HCT116 (cell line): ENCODE measurements around the gene HVCN1. TPM values are rescaled to one million over a fixed set of nuclear protein-coding genes. Genes with fewer than 3 reads are reported as not detected.

Source experiments
- ATAC-seq: fragments of 200-7000 bp; cut with Tn5 transposase; 2 replicates; pipeline ENCODE4 v1.9.1; 2020; ENCODE audit warnings: mild to moderate bottlenecking, moderate library complexity
- BruUV-seq: library from RNA; stranded (reverse); fragments of 400-500 nt; replicated peaks from 2 replicates; lab custom pipeline; 2021; lab: Mats Ljungman, UMichigan
- CTCF ChIA-PET: fragments of 300-600 bp; sonication (Branson Sonifier 250); formaldehyde crosslinking; loops from one replicate; lab custom pipeline; 2021; ENCODE audit warnings: antibody characterized with exemption; lab: Charles Lee
- POLR2A ChIA-PET: fragments of 300-600, 350-600 bp; sonication (Branson Sonifier 250); formaldehyde crosslinking; loops from one replicate; lab custom pipeline; 2021; ENCODE audit warnings: antibody characterized with exemption; lab: Charles Lee
- RAD21 ChIA-PET, 2 experiments: fragments of 300-600 bp; sonication (Branson Sonifier 250); formaldehyde crosslinking; loops; one replicate each; lab custom pipeline; 2023; ENCODE audit warnings: low total read pairs in 2 of 2; ENCODE audit not compliant: uncharacterized antibody in 2 of 2, unreplicated experiment in 2 of 2, low non-redundant PET in 1 of 2; lab: Charles Lee
- DNase-seq: peaks from one replicate; pipeline ENCODE4 v3.0.0-alpha.2; 2010; ENCODE audit warnings: low read depth, low spot score
- H2AFZ ChIP-seq: fragments of 200-600 bp; shearing (Covaris generic), sonication (generic); 2 replicates; pipeline ENCODE4 v1.6.1; 2017; ENCODE audit warnings: low read depth, mixed run types, mixed read lengths, antibody characterized with exemption, low read length; ENCODE audit not compliant: poor library complexity, severe bottlenecking
- H3K27ac ChIP-seq: 2 replicates; pipeline ENCODE4 v1.5.1; 2012; ENCODE audit warnings: low read depth, low read length
- H3K27me3 ChIP-seq: fragments of 200-600 bp; sonication (generic); 2 replicates; pipeline ENCODE4 v1.6.1; 2016; ENCODE audit warnings: mixed run types, low read length, mixed read lengths; ENCODE audit not compliant: insufficient read depth
- H3K36me3 ChIP-seq, 2 experiments: fragments of 200-500 bp in 1 of 2; fragments of 200-600 bp in 1 of 2; sonication (Bioruptor generic) in 1 of 2; sonication (generic) in 1 of 2; 2 replicates each; pipeline versions ENCODE4 v1.5.1 to v1.6.1; 2014 to 2016; ENCODE audit warnings: low read length in 2 of 2, inconsistent platforms in 1 of 2, mixed read lengths in 1 of 2, mixed run types in 1 of 2; ENCODE audit not compliant: insufficient read depth in 2 of 2, control insufficient read depth in 1 of 2
- H3K4me1 ChIP-seq, 2 experiments: fragments of 200-600 bp in 1 of 2; sonication (generic) in 1 of 2; 2 replicates each; pipeline versions ENCODE4 v1.5.1 to v1.6.1; 2012 to 2017; ENCODE audit warnings: low read length in 2 of 2, inconsistent platforms in 1 of 2, mild to moderate bottlenecking in 1 of 2, mixed read lengths in 1 of 2, mixed run types in 1 of 2, moderate library complexity in 1 of 2; ENCODE audit not compliant: insufficient read depth in 2 of 2, control insufficient read depth in 1 of 2
- H3K4me2 ChIP-seq: fragments of 200-600 bp; sonication (generic); 2 replicates; pipeline ENCODE4 v1.6.1; 2017; ENCODE audit warnings: mixed run types, low read length, mixed read lengths
- H3K4me3 ChIP-seq, 2 experiments: fragments of 200-600 bp in 1 of 2; sonication (generic) in 1 of 2; replicated peaks in 1 of 2; 2 replicates each; pipeline ENCODE4 v1.5.1; 2011 to 2016; ENCODE audit warnings: low read length in 2 of 2, control low read depth in 1 of 2, low read depth in 1 of 2, mild to moderate bottlenecking in 1 of 2, mixed read lengths in 1 of 2, mixed run types in 1 of 2
- H3K79me2 ChIP-seq: fragments of 200-600 bp; sonication (generic); 2 replicates; pipeline ENCODE4 v1.6.1; 2017; ENCODE audit warnings: mild to moderate bottlenecking, mixed run types, low read length, moderate library complexity, mixed read lengths; ENCODE audit not compliant: insufficient read depth
- H3K9ac ChIP-seq: fragments of 200-600 bp; sonication (generic); 2 replicates; pipeline ENCODE4 v1.6.1; 2016; ENCODE audit warnings: low read length, mixed read lengths
- H3K9me2 ChIP-seq: fragments of 200-600 bp; sonication (generic), shearing (Covaris generic); 2 replicates; pipeline ENCODE4 v1.6.1; 2017; ENCODE audit warnings: mixed run types, mild to moderate bottlenecking, moderate library complexity; ENCODE audit not compliant: insufficient read depth
- H3K9me3 ChIP-seq, 2 experiments: fragments of 200-500 bp in 1 of 2; fragments of 200-600 bp in 1 of 2; sonication (Bioruptor generic) in 1 of 2; sonication (generic) in 1 of 2; 2 replicates each; pipeline ENCODE4 v1.6.1; 2014 to 2017; ENCODE audit warnings: low read length in 2 of 2, mixed read lengths in 2 of 2, inconsistent platforms in 1 of 2, low read depth in 1 of 2, mild to moderate bottlenecking in 1 of 2, mixed run types in 1 of 2, moderate library complexity in 1 of 2; ENCODE audit not compliant: control insufficient read depth in 1 of 2, insufficient read depth in 1 of 2
- H4K20me1 ChIP-seq: fragments of 200-600 bp; sonication (generic), shearing (Covaris generic); 2 replicates; pipeline ENCODE4 v1.6.1; 2017; ENCODE audit warnings: mixed run types, mild to moderate bottlenecking, moderate library complexity; ENCODE audit not compliant: insufficient read depth
- CBX3 ChIP-seq: IDR thresholded peaks from 2 replicates; pipeline ENCODE4 v1.6.1; 2012; ENCODE audit warnings: low read depth
- CEBPB ChIP-seq: IDR thresholded peaks from 2 replicates; pipeline ENCODE4 v1.6.1; 2012; ENCODE audit warnings: low read depth
- ELF1 ChIP-seq: IDR thresholded peaks from 2 replicates; pipeline ENCODE4 v1.6.1; 2012; ENCODE audit warnings: low read depth, borderline replicate concordance
- EZH2 ChIP-seq: fragments of 200-600 bp; sonication (generic); IDR thresholded peaks from 2 replicates; pipeline ENCODE4 v1.6.1; 2017; ENCODE audit warnings: antibody characterized with exemption, mixed run types
- EZH2phosphoT487 ChIP-seq: fragments of 200-600 bp; IDR thresholded peaks from 2 replicates; pipeline ENCODE4 v1.6.1; 2018; ENCODE audit warnings: antibody characterized with exemption, borderline replicate concordance
- POLR2A ChIP-seq: IDR thresholded peaks from 2 replicates; pipeline ENCODE4 v1.7.0; 2011; ENCODE audit warnings: borderline replicate concordance; ENCODE audit not compliant: insufficient read depth, insufficient read length; ENCODE audit errors: extremely low read depth
- POLR2AphosphoS5 ChIP-seq: IDR thresholded peaks from 2 replicates; pipeline ENCODE4 v1.6.1; 2011; ENCODE audit warnings: mild to moderate bottlenecking, low read depth, low read length, moderate library complexity
- RAD21 ChIP-seq: IDR thresholded peaks from 2 replicates; pipeline ENCODE4 v1.6.1; 2012; ENCODE audit warnings: low read depth, mild to moderate bottlenecking
- SIN3A ChIP-seq: IDR thresholded peaks from 2 replicates; pipeline ENCODE4 v1.6.1; 2012; ENCODE audit warnings: low read depth
- YY1 ChIP-seq: IDR thresholded peaks from 2 replicates; pipeline ENCODE4 v1.6.1; 2011; ENCODE audit warnings: low read length, low read depth, moderate library complexity, mild to moderate bottlenecking; ENCODE audit not compliant: insufficient replicate concordance; ENCODE audit errors: extremely low read depth
- ZFX ChIP-seq: fragments of 450-650 bp; IDR thresholded peaks from 2 replicates; pipeline ENCODE4 v1.6.1; 2017
- intact Hi-C: fragments of 100-400 bp; cut with micrococcal nuclease; formaldehyde crosslinking; loops from 2 replicates; pipeline ENCODE4 v1.10.0; 2022
- total RNA-seq: library from RNA; stranded (reverse); gene quantifications from one replicate; pipeline ENCODE4 v1.2.1, GENCODE V29; 2021; ENCODE audit not compliant: unreplicated experiment
- TF ChIP-seq, protein P1 (sequence below): IDR thresholded peaks from 2 replicates; pipeline ENCODE4 v1.6.1; 2011; ENCODE audit warnings: mild to moderate bottlenecking, low read length, moderate library complexity; ENCODE audit not compliant: insufficient replicate concordance; ENCODE audit errors: extremely low read depth
- TF ChIP-seq, protein P2 (sequence below): IDR thresholded peaks from 2 replicates; pipeline ENCODE4 v1.6.1; 2012

Gene HVCN1
- total RNA-seq, 1 experiment from 2014 or later, result 0.15 TPM

DNA sequence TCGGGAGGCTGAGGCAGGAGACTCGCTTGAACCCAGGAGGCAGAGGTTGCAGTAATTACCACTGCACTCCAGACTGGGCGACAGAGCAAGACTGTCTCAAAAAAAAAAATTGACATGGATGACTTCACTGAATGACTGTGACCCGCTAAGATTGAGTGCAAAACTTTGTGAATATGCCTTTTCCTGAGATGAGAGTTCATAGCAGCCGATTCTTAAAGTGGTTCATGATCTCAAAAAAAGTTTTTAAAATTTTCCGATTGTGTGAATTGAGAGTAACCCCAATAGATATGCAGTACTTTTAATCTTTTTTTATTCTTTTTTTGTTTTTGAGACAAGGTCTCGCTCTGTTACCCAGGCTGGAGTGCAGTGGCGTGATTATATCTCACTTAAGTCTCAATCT is 73.7 kb downstream of the HVCN1 start:
- ChIA-PET POLR2A (no interaction called here), RAD21 (no interaction called here), CTCF (no interaction called here)
- no peak for DNase-seq
- Histone ChIP-seq H4K20me1 (no peaks in the 10 kb centered on the region), H3K4me2 (peak overlapping the region; percentile 99), H3K27me3 (no peaks in the 10 kb centered on the region), H3K9ac (no peak overlapping the region), H3K4me1 (peaks cover 4 to 18% of the 10 kb centered on the region in 2 experiments; a peak in 2 of 4 replicates), H3K4me3 (peak overlapping the region in 1 of 2 experiments; percentile 95; a peak in 2 of 4 replicates), H3K36me3 (no peaks in the 10 kb centered on the region), H3K27ac (no peak overlapping the region), H3K9me2 (no peaks in the 10 kb centered on the region), H3K9me3 (no peaks in the 10 kb centered on the region), H2AFZ (no peak overlapping the region), H3K79me2 (no peaks in the 10 kb centered on the region; the same call in 1 of the 2 replicates)
- intact Hi-C loops, result loop anchor here (10.0 kb wide), 1 partner anchor 80 kb away; no protein-coding TSS in a partner anchor
- no peak for ATAC-seq
- BruUV-seq, result no TSS peak
- TF ChIP-seq EZH2 (no peak), ELF1 (no peak), EZH2phosphoT487 (no peak)

DNA sequence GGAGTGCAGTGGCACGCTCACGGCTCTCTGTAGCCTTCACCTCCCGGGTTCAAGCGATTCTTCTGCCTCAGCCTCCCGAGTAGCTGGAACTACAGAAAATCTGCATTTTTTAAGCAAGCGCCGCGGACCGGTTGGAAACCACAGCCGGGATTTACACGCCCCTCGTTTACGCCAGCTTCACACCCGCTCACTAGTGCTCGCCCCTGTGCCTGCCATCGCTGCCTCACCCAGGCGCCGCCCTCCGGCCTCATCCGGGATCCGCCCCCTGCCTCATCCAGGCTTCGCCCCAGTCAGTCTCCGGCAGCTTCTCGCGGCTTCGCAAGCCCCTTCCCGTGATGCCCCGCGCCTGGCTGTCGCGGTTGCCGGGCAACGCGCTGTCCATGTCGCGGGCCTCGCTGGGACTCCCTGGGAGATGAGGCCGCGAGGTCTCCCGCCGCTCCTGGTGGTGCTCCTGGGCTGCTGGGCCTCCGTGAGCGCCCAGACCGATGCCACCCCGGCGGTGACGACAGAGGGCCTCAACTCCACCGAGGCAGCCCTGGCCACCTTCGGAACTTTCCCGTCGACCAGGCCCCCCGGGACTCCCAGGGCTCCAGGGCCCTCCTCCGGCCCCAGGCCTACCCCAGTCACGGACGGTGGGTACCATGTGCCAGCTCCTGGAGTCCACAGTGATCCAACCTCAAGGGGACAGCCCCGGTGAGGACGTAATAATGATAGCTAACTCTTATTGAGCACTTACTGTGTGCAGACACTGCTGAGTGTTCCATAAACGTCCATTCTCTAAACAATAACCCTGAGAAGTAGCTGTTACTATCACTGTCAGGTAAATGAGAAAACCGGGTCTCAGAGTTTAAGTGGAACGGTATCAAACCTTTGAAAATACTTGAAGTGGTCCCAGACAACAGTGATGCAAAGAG is 74.9 kb downstream of the HVCN1 start, which contains the start of gene TCTN1:
TCTN1 (plus strand) TSS at position 359 of the 914 bp plus-strand sequence; CDS start at position 413, 54 bp downstream.
- H3K27me3 ChIP-seq, result no peaks in the 10 kb centered on the region
- no peaks in the 10 kb centered on the region for H3K9me2 ChIP-seq
- H3K4me1 ChIP-seq, result peaks cover 10 to 25% of the 10 kb centered on the region in 2 experiments; a peak in 3 of 4 replicates
- POLR2A ChIA-PET, result no interaction called here
- H3K9me3 ChIP-seq, result no peaks in the 10 kb centered on the region
- no peaks in the 10 kb centered on the region; the same call in 1 of the 2 replicates for H3K79me2 ChIP-seq
- CTCF ChIA-PET, result interaction anchor here (1.1 to 2.3 kb wide), 2 partner anchors 12 to 213 kb away, joined by 3 to 6 read pairs; no protein-coding TSS in a partner anchor
- peak within 1 kb of the TSS; percentile 90 for H3K9ac ChIP-seq
- intact Hi-C loops, result loop anchor here (10.0 kb wide), 1 partner anchor 81 kb away; no protein-coding TSS in a partner anchor
- RAD21 ChIA-PET, result interaction anchor here (1.2 to 1.6 kb wide), 2 partner anchors 183 to 213 kb away, joined by 3 to 6 read pairs; no protein-coding TSS in a partner anchor
- peak within 1 kb of the TSS; percentile 21 for H3K27ac ChIP-seq
- H3K4me2 ChIP-seq, result peak within 1 kb of the TSS; percentile 99
- TSS peak; percentile 66 for BruUV-seq
- H4K20me1 ChIP-seq, result no peaks in the 10 kb centered on the region
- peak; percentile 76 for DNase-seq
- H3K36me3 ChIP-seq, result no peaks in the 10 kb centered on the region
- peak within 1 kb of the TSS; percentile 90 for H2AFZ ChIP-seq
- ATAC-seq, result peak; percentile 99
- H3K4me3 ChIP-seq, result peak within 1 kb of the TSS; percentile 84 to 95
- TF ChIP-seq, protein P1, sequence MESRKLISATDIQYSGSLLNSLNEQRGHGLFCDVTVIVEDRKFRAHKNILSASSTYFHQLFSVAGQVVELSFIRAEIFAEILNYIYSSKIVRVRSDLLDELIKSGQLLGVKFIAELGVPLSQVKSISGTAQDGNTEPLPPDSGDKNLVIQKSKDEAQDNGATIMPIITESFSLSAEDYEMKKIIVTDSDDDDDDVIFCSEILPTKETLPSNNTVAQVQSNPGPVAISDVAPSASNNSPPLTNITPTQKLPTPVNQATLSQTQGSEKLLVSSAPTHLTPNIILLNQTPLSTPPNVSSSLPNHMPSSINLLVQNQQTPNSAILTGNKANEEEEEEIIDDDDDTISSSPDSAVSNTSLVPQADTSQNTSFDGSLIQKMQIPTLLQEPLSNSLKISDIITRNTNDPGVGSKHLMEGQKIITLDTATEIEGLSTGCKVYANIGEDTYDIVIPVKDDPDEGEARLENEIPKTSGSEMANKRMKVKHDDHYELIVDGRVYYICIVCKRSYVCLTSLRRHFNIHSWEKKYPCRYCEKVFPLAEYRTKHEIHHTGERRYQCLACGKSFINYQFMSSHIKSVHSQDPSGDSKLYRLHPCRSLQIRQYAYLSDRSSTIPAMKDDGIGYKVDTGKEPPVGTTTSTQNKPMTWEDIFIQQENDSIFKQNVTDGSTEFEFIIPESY, result peak; percentile 82
- TF ChIP-seq ZFX (peak; percentile 97), POLR2A (peak; percentile 44), EZH2 (no peak), ELF1 (no peak), CBX3 (no peak), SIN3A (peak; percentile 60), RAD21 (no peak), CEBPB (no peak), POLR2AphosphoS5 (peak; percentile 90), YY1 (peak; percentile 45)
- TF ChIP-seq, protein P2, sequence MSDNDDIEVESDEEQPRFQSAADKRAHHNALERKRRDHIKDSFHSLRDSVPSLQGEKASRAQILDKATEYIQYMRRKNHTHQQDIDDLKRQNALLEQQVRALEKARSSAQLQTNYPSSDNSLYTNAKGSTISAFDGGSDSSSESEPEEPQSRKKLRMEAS, result peak; percentile 78
